Activated CD8-positive, alpha-beta memory T cell treated with anti-CD3 and anti-CD28 coated beads for 36 hours (primary cell): ENCODE measurements around the gene UBE2E1. TPM values are rescaled to one million over a fixed set of nuclear protein-coding genes. Genes with fewer than 3 reads are reported as not detected.
"Not testable (repeated sequence)": the region's sequence is repeated elsewhere in the genome, so short reads cannot be mapped to it uniquely, and the experiment has no call there.

Experiments
- CTCF ChIA-PET: fragments of 350-600 bp; sonication (Branson Sonifier 250); formaldehyde crosslinking; loops from one replicate; lab custom pipeline; 2021; ENCODE audit warnings: antibody characterized with exemption; lab: Charles Lee
- POLR2A ChIA-PET: fragments of 350-600 bp; sonication (Branson Sonifier 250); formaldehyde crosslinking; loops from one replicate; lab custom pipeline; 2021; ENCODE audit warnings: antibody characterized with exemption; lab: Charles Lee
- total RNA-seq, 2 experiments: library from RNA; stranded (reverse); gene quantifications; one replicate each; pipeline ENCODE4 v1.2.3, GENCODE V29; 2021

UBE2E1 gene
- total RNA-seq, 2 experiments from 2014 or later: 58.8 to 61.3 TPM

DNA sequence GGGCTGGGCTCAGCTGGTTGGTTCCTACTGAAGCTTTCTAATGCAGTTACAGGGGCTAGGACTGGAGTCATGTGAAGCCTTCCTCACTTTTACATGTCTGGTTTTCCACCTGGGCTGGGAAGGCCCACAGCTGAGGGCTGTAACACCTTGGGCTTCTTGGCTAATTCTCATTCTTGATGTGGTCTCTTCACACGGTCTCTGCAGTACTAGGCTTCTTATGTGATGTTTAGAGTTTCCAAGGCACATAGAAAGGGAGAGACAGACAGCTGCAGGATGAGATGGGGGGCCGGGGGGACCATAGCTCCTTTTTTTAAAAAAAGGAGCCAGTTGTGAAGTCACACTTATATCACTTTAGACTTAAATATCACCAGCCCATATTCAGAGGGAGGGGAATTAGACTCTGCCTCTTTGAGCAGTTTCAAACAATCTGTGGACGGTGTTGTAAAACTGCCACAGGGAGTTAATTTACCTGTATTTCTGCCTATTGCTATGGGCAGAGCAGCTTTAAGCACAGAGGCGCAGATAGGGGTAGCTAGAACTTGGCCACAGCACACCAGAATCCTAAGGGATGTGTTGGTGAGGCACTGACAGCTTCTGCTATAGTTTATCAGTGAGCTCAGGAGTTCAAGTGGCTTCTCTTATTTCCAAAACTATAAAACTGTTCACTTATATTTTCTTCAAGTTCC is 64.4 kb downstream of the UBE2E1 start:
- ChIA-PET POLR2A (no interaction called here), CTCF (interaction anchor here (1.0 kb wide), 1 partner anchor 79 kb away, joined by 3 read pairs; no protein-coding TSS in a partner anchor)

DNA sequence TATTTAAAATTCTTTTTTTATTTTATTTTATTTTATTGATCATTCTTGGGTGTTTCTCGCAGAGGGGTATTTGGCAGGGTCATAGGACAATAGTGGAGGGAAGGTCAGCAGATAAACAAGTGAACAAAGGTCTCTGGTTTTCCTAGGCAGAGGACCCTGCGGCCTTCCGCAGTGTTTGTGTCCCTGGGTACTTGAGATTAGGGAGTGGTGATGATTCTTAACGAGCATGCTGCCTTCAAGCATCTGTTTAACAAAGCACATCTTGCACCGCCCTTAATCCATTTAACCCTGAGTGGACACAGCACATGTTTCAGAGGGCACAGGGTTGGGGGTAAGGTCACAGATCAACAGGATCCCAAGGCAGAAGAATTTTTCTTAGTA is 64.9 kb downstream of the UBE2E1 start:
- POLR2A ChIA-PET: not testable (repeated sequence)

DNA sequence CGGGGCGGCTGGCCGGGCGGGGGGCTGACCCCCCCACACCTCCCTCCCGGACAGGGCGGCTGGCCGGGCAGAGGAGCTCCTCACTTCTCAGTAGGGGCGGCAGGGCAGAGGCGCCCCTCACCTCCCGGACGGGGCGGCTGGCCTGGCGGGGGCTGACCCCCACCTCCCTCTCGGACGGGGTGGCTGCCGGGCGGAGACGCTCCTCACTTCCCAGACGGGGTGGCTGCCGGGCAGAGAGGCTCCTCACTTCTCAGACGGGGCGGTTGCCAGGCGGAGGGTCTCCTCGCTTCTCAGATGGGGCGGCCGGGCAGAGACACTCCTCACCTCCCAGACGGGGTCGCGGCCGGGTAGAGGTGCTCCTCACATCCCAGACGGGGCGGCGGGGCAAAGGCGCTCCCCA is 65.6 kb downstream of the UBE2E1 start:
- CTCF ChIA-PET, POLR2A ChIA-PET: not testable (repeated sequence)

More for the DNA sequence above, 64.9 kb downstream of the UBE2E1 start:
- CTCF ChIA-PET: interaction anchor here (1.0 kb wide), 1 partner anchor 79 kb away, joined by 3 read pairs; no protein-coding TSS in a partner anchor

DNA sequence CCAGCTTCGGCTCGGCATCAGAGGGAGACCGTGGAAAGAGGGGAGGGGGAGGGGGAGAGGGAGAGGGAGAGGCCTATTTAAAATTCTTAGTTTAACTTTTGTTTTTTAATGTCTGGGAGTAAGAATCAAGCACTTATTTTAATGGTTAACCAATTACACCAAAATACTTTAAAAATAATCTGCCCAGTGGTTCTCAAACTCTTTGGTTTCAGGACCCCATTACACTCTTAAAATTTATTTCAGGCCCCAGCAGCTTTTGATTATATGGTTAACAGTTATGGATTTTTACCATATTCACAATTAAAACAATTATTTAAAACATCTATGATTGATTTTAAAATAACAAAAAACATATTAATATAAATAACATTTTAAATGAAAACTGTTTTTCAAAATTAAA is 66.6 kb downstream of the UBE2E1 start:
- CTCF ChIA-PET: no interaction called here
- POLR2A ChIA-PET: no interaction called here

DNA sequence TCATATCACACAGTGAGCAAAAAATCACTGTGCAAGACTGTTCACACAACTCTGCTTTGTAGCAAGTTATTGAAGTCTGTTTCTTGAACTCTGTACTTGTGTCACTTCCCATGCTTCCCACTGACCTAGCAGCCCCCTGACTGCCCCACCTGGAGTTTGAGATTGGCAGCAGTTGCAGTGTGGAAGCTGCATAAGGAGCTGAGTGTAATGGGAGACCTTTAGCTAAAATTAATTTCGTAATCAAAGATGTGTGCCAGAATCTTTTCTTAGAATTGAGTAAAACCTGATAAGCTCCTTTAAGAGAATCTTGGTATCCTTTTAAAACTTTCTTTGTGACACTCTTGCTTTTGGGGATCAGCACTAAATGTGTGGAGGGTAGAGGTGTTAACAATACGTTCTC is 68.2 kb downstream of the UBE2E1 start:
- ChIA-PET CTCF (no interaction called here), POLR2A (no interaction called here)

DNA sequence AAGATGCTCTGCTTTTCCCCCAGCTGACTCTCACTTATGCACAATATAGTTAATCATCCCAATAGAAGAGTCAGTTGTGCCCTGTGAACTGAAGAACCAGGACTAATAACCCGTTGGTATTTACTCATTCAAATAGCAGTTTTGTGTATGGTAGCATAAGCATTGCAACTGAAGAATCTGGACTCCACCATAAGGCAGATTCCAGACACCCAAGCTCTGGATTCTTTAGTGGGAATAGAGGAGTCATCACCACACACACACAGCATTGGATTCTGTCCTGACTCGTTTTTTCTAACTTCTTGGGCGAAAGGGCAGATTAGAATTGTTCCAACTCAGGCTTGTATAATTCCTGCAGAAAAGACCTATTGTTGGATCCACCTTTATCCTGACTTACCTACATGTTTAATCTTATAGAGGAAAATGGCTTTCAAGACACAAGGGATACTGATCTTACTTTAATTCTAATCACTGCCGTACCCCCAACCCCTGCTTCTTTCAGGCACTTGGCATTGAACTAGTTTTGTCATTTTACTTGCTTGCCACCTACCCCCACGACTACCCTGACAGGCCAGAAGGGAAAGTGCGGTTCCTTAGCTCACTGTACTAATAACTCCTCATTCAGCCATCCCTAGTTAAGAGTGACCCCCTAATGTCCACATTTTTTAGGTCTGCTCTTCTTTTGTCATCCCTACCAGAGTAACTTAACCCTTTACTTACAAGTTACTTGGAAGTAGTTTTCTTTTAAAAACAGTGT is 68.8 kb downstream of the UBE2E1 start:
- ChIA-PET POLR2A (no interaction called here), CTCF (no interaction called here)

DNA sequence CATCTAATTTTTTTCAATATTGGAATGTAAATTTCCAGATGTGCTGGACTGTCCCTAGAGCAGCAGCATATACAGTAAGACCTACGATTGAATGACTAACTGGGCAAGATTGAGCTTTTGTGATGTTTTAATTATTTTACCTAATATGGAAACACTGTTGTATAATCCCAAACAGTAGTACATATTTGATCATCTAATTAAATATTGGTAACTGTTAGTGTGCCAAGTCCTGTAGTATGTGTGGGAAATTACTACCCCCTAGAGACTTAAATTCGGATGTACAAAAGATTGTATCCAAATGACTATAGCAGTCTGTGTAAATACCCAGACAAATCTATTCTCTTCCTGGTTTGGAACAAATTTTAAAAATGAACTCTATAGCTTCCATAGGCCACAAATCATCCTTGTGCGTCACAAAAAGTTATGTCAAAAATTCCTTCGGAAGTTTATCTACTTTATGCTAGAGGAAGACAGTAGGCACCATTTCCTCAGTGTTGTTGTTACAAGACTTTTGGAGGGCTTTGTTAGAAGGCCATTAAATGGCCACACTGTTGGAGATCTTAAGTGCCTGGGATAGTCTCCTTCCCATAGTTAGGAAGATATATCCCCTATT is 69.5 kb downstream of the UBE2E1 start:
- POLR2A ChIA-PET: no interaction called here
- CTCF ChIA-PET: no interaction called here

DNA sequence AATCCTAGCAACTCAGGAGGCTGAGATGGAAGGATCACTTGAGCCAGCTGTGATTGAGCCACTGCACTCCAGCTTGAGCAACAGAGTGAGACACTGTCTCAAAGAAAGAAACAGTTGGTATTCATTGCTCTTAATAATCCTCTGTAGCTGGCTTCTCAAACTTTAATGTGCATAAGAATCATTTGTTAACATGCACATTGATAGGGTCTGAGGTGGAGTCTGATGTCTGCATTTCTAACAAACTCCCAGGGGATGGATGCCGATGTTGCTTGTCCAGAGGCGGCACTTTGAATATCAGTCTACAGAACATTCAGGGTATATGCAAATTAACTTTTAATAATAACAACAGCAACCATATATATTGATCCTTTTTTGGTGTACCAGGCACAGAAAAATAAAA is 71.2 kb downstream of the UBE2E1 start:
- ChIA-PET POLR2A (no interaction called here), CTCF (interaction anchor here (1.2 kb wide), 1 partner anchor 12 kb away, joined by 3 read pairs; no protein-coding TSS in a partner anchor)

DNA sequence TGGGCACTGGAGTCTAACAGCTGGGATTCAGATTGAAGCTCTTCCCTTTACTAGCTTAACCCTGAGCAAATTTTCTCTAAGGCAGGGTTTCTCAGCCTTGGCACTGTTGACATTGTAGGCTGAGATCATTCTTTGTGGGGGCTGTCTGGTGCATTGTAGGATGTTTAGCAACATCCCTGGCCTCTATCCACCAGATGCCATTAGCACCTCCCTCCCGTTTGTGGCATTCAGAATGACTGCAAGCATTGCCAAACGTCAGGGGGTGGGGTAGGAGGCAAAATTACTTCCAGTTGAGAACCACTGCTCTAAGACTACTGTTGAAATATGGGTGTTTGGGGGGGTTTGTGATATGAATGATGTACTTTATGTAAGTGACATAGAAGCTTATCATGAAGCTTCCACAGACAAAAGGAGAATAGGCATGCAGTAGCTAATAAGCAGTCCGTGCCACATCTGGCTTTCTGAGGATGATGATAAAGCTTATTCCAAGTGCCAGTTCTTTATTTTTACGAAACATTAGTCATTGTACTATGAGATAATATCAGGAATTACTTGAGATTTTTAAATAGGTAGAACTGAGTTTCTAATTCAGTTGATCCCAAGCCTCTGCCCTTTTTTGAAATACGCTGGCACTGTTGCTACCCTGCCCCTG is 71.7 kb downstream of the UBE2E1 start:
- CTCF ChIA-PET: no interaction called here
- POLR2A ChIA-PET: no interaction called here

DNA sequence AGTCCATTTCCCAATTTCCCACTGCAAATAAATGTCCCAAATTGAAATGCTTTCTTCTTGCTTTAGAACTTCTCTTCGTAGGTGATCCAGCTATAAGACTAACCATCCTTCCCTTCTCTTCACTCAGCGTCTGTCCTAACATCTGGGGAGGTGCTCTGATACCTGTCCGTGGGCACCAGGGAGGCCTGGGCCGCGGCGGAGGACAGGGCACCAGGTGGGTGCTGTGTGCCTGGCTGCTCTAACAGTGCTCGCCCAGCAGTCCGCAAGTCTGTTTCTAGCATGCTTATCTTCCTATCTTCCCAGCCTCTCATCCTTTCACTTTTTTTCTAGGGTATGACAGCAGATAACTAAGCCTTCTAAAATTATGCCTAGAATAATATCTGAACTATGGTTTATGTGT is 73.7 kb downstream of the UBE2E1 start:
- POLR2A ChIA-PET: no interaction called here
- CTCF ChIA-PET: no interaction called here

DNA sequence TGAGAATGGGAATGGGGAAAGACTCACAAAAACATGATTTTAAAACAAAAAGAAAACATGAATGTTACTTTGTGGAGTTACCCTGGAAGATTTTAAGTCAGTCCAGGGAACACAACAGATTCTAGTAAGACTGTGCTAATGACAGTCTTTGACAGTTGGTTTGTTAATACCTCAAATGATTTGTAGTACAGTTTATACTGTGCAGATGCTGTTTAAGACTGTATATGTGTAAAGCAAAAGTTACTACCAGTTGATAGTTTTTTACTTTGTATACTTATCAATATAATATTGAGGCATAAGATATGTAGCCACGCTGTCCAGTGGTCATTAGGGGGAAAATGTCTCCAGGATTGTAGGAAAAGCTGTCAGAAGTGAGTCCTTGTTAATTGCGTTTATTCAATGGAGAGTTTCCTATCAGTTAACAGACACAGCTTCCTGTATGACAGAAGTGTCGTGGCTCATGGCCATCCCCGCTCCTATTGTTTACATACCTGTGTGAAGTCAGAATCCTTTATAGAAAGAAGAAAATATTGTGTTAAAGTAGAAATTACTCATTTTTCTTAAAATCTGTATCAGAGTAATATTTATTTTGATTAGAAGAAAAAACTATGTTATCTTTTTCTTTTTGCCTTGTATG is 75.1 kb downstream of the UBE2E1 start:
- ChIA-PET CTCF (no interaction called here), POLR2A (no interaction called here)

DNA sequence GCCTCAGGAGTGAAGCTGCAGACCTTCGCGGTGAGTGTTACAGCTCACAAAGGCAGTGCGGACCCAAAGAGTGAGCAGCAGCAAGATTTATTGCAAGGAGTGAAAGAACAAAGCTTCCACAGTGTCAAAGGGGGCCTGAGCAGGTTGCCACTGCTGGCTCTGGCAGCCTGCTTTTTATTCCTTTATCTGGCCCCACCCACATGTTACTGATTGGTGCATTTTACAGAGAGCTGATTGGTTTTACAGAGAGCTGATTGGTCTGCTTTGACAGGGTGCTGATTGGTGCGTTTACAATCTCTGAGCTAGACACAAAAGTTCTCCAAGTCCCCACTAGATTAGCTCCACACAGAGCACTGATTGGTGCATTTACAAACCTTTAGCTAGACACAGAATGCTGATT is 76.2 kb downstream of the UBE2E1 start:
- CTCF ChIA-PET, POLR2A ChIA-PET: not testable (repeated sequence)

DNA sequence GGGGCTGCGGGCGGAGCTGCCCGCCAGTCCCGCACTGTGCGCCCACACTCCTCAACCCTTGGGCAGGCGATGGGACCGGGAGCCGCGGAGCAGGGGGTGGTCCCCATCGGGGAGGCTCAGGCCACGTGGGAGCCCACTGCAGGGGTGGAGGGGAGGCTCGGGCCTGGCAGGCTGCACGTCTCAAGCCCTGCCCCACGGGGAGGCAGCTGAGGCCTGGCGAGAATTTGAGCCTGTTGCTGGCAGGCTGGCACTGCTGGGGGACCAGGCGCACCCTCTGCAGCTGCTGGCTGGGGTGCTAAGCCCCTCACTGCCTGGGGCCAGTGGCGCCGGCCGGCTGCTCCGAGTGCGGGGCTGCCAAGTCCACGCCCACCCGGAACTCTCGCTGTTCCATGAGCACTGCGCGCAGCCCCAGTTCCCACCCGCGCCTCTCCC is 76.7 kb downstream of the UBE2E1 start:
- ChIA-PET POLR2A (no interaction called here), CTCF (no interaction called here)

DNA sequence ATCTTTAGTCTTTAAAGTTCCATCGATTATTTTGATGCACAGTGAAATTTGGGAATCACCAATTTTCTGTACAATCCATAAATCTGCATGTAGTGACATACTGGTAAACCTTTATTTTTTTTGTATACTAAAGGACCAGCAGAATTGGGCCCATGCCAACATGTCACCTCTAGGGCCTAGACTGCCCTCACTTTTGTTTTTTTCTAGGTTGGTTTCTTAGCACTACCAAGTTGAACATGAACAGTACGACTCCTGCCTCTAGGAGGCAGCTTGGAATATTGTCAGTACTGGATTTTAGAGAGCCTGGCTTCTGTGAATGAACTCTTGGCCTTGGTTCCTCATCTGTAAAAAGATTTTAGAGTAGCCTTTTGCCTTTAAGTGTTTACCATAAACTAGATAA is 78.7 kb downstream of the UBE2E1 start:
- ChIA-PET POLR2A (interaction anchor here (0.7 kb wide), 1 partner anchor 571 kb away, joined by 3 read pairs; no protein-coding TSS in a partner anchor), CTCF (no interaction called here)

DNA sequence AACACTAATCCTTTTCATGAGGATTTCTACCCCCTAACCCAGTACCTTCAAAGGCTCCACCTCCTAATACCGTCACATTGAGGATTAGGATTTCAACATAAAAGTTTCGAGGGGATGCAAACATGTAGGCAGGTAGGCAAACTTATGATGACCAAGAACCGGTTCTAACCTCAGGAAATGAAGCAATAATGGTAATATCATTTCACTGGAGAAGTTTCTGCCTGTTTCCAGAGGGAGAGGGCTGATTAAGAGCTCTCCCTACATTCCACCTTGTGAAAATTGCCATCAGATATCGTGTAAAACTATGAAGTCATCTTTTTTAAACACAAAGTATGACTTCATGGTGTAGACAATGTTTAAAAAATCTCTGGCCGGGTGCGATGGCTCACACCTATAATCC is 79.5 kb downstream of the UBE2E1 start:
- CTCF ChIA-PET: no interaction called here
- POLR2A ChIA-PET: no interaction called here

DNA sequence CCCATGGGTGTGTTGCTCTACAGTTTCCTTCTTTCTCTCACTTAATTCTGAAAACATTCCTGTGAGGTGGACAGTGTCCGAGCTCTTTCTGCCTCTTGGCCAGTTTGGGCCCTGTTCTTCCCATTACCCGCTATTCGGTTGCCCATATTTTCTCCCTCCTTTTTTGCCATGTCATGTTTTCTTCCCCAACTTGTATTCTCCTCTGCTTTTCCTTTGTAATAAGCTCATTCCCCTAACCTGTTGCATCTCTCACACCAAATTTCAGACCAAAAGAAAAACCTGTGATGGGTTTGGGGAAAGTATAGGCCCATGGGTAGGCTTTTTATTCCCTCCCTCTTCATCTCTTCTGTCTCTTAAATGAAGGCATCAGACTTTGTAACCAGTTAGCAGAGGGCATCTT is 80.6 kb downstream of the UBE2E1 start:
- POLR2A ChIA-PET: no interaction called here
- CTCF ChIA-PET: no interaction called here

DNA sequence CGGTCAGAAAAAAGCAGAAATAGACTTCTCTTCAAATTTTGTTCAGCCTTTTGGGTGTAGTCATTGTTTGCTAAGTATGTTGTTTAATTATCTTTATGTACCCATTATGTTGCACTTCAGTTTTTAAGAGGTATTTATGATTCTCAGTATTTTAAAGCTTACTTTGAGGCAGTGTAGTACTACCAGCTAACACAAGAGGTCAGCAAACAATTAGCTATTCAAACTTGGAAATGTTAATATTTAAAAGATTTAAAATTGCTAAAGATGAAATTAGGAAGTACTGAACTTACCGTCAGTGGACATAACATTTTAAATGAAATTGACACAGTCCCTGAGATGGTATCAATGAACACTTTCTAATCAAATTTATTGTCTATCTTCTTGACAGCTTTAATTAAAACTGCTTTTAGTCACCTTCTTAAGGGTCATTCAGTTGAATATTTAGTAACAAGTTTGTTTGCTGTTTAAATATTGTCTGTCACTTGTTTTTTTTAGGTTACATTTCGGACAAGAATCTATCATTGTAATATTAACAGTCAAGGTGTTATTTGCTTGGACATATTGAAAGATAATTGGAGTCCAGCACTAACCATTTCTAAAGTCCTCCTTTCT is 83.0 kb downstream of the UBE2E1 start:
- CTCF ChIA-PET: interaction anchor here (0.6 to 1.5 kb wide), 4 partner anchors 10 to 28 kb away, joined by 3 to 5 read pairs (median 4); partner anchors contain the start of genes NKIRAS1 and RPL15
- POLR2A ChIA-PET: interaction anchor here (0.5 kb wide), 1 partner anchor 32 kb away, joined by 3 read pairs; no protein-coding TSS in a partner anchor

DNA sequence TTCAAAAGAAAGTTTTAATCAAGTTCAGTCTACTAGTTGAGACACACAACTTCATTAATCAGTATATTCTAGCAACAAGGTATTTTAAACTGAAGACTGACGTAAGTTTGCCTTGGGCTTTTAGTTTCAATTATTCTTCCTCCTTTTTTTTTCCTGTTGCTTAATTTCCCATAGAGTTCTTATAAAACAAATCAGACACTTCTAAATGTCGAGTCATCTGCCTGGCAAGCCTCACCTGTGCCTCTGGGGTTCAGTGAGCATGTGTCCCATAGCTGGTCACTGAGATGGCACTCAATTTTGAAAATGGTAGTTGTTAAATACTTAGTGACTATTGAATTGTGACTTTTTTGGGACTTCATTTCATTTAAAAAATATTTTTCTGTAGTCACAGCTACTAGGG is 83.6 kb downstream of the UBE2E1 start:
- ChIA-PET POLR2A (no interaction called here), CTCF (interaction anchor here (0.7 to 1.5 kb wide), 3 partner anchors 9 to 33 kb away, joined by 3 to 5 read pairs (median 4); partner anchors contain the start of genes NKIRAS1 and RPL15)

DNA sequence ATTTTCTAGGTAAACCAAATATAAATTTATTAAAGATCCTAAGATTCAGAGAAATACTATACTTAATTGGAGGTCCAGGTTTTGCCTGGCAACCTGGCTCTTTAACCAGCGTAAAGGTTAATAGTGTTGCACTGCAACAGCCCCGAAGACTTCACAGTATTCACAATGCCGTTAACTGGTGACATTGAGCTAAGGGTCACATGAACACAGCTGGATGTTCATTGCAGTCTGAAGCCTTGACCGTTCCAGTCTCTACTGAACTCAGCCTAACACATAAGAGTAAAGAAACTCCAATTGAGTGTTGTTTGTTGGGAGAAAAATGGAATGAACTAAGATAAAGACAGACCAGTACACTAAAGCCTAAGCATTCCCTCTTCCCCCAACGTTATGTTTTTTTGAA is 84.2 kb downstream of the UBE2E1 start:
- ChIA-PET CTCF (interaction anchor here (0.7 kb wide), 1 partner anchor 33 kb away, joined by 3 read pairs; no protein-coding TSS in a partner anchor), POLR2A (no interaction called here)
